Body of pancreas (tissue), 4 donors: ENCODE results near the gene JSRP1. TPM values are rescaled to one million over a fixed set of nuclear protein-coding genes. Genes with fewer than 3 reads are reported as not detected.

Experiments
- ATAC-seq: fragments of 150-250 bp; one replicate; pipeline ENCODE4 v1.9.1; 2016
- DNase-seq, 4 donors: peaks; one replicate each; pipeline ENCODE4 v3.0.0-alpha.2; 2019
- H3K27ac ChIP-seq, 4 donors: fragments of 200-600 bp; sonication (generic); 1 replicate in 3 of 4; 2 replicates in 1 of 4; pipeline versions ENCODE4 v1.5.1 to v1.6.1; 2016 to 2019; ENCODE audit warnings: mild to moderate bottlenecking in 1 of 4, mixed read lengths in 1 of 4, moderate library complexity in 1 of 4
- H3K27me3 ChIP-seq, 2 donors: fragments of 200-600 bp; sonication (generic); one replicate each; pipeline ENCODE4 v1.6.0; 2016; ENCODE audit warnings: mild to moderate bottlenecking in 1 of 2
- H3K36me3 ChIP-seq, 2 donors: fragments of 200-600 bp; sonication (generic); replicated peaks in 1 of 2; 2 replicates each; pipeline ENCODE4 v1.5.1; 2016; ENCODE audit warnings: low read depth in 2 of 2; ENCODE audit not compliant: insufficient read depth in 1 of 2
- H3K4me1 ChIP-seq: fragments of 200-600 bp; sonication (generic); one replicate; pipeline ENCODE4 v1.6.0; 2016
- H3K4me3 ChIP-seq, 2 donors: fragments of 200-600 bp; sonication (generic); 1 replicate in 1 of 2; 2 replicates in 1 of 2; pipeline ENCODE4 v1.5.1; 2016 to 2019
- H3K9me3 ChIP-seq, 3 donors: fragments of 200-600 bp; sonication (generic); 1 replicate in 2 of 3; 2 replicates in 1 of 3; pipeline ENCODE4 v1.5.1; 2016
- POLR2A ChIP-seq, 3 donors: fragments of 450-650 bp; IDR thresholded peaks; one replicate each; pipeline ENCODE4 v1.6.1; 2016; ENCODE audit warnings: antibody characterized with exemption in 3 of 3, mild to moderate bottlenecking in 2 of 3
- WGBS, 2 donors: methylation state at CpG; one replicate each; pipeline ENCODE4 v1.1.5; 2017; 5-methylcytosine and 5-hydroxymethylcytosine counted together
- intact Hi-C: fragments of 100-400 bp; cut with DNase I; formaldehyde crosslinking; loops from one replicate; pipeline ENCODE4 v1.15.1; 2023
- total RNA-seq, 2 donors: library from RNA; depleted of rRNA; stranded (reverse); fragments of >200 nt; gene quantifications; one replicate each; pipeline ENCODE4 v1.1.0, GENCODE V29; 2016
- TF ChIP-seq, protein P1 (sequence below), 7 experiments: fragments of 450-650 bp in 4 of 7; fragments of 200-600 bp in 3 of 7; sonication (generic) in 3 of 7; IDR thresholded peaks; one replicate each; pipeline ENCODE4 v1.5.1; 2016 to 2019; ENCODE audit warnings: antibody characterized with exemption in 7 of 7

The JSRP1 gene
- total RNA-seq, 2 donors from 2014 or later = not detected

DNA sequence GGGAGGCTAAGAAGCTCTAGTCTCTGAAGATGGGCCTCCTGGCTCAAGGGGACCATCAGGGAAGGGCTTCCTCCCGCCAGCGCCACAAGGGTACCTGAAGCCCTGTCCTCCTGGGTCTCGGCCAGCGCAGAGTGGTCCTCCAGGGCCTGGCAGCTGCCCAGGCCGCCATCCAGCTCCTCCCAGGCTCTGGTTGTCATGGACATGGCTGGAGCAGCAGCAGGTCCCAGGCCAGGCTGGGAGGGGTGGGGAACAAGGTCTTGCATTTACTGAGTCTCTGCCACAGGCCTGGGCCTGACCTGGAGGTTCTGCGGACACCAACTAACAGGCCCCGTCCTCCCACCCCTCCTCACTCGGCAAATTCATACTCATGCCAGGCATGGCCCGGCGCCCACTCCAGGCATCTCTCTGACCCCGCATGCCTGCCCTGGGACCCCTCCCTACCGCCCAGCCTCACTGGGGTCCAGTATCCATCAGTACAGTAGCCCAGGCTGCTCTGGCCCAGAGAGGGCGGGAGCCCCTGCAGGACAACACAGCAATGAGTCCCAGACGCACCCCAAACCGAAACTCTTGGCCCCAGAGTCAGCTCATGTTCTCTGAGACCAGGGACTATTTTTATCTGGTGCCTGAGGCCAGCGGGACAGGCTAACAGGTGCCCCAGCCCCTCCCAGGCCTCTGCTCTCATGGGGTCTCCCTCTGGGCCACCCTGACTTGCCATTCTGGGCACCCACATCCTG, 938 bp downstream of the JSRP1 start:
- DNase-seq (no peak), ATAC-seq (no peak)
- 88 to 90% methylated on average over 7 to 15 of the region's 16 CpGs for WGBS, 2 donors
- H3K4me1 ChIP-seq = peaks cover 34% of the 10 kb centered on the region
- intact Hi-C loops = no loop called here
- H3K27me3 ChIP-seq = peaks cover 0 to 20% of the 10 kb centered on the region in 2 donors
- TF ChIP-seq POLR2A (IDR thresholded peaks at IDR 0.05) = no peak
- TF ChIP-seq, protein P1, sequence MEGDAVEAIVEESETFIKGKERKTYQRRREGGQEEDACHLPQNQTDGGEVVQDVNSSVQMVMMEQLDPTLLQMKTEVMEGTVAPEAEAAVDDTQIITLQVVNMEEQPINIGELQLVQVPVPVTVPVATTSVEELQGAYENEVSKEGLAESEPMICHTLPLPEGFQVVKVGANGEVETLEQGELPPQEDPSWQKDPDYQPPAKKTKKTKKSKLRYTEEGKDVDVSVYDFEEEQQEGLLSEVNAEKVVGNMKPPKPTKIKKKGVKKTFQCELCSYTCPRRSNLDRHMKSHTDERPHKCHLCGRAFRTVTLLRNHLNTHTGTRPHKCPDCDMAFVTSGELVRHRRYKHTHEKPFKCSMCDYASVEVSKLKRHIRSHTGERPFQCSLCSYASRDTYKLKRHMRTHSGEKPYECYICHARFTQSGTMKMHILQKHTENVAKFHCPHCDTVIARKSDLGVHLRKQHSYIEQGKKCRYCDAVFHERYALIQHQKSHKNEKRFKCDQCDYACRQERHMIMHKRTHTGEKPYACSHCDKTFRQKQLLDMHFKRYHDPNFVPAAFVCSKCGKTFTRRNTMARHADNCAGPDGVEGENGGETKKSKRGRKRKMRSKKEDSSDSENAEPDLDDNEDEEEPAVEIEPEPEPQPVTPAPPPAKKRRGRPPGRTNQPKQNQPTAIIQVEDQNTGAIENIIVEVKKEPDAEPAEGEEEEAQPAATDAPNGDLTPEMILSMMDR (IDR thresholded peaks at IDR 0.05) = no peak
- no peak overlapping the region for H3K4me3 ChIP-seq
- H3K36me3 ChIP-seq = no peaks in the 10 kb centered on the region
- no peaks in the 10 kb centered on the region for H3K9me3 ChIP-seq
- H3K27ac ChIP-seq = no peak overlapping the region

DNA sequence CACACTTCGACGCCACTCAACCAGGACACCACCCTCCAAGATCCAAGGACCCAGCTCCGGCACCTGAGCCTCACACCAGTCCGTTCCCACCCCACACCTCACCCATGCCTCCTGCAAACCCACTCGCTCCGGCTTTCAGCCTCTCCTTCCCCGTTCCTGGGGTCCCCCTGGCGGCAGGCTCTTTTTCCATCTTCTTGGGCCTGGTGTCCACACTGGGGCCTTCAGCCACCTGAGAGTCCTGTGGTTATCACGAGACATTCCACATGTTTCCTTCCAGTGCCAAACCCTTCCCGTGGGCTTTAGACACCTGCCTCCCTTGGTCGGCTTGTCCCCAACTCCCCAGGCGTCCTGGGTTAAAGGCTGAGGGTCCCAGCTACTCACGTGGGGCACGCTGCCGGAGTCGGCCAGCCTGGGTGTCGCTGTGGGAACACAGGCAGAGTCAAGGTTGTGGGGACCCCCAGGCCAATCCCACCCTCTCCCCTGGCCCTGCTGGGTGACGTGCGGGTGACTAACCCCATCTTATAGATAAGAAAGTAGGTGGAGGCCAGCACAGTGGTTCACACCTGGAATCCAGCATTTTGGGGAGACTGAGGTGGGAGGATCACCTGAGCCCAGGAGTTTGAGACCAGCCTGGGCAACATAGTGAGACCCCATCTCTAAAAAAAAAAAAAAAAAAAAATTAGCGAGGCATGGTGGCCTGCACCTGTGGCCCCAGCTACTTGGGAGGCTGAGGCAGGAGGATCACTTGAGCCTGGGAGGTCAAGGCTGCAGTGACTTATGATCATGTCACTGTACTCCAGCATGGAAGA, 1.9 kb downstream of the JSRP1 start:
- H3K27me3 ChIP-seq = peaks cover 0 to 23% of the 10 kb centered on the region in 2 donors
- TF ChIP-seq POLR2A (IDR thresholded peaks at IDR 0.05) = no peak
- TF ChIP-seq, protein P1 (IDR thresholded peaks at IDR 0.05) = no peak
- H3K27ac ChIP-seq = no peak overlapping the region
- ATAC-seq (no peak), DNase-seq (no peak)
- 72 to 75% methylated on average over 16 to 20 of the region's 20 CpGs for WGBS, 2 donors
- H3K9me3 ChIP-seq = no peaks in the 10 kb centered on the region
- no peak overlapping the region for H3K4me3 ChIP-seq
- intact Hi-C loops = no loop called here
- H3K4me1 ChIP-seq = peaks cover 38% of the 10 kb centered on the region
- H3K36me3 ChIP-seq = no peaks in the 10 kb centered on the region

DNA sequence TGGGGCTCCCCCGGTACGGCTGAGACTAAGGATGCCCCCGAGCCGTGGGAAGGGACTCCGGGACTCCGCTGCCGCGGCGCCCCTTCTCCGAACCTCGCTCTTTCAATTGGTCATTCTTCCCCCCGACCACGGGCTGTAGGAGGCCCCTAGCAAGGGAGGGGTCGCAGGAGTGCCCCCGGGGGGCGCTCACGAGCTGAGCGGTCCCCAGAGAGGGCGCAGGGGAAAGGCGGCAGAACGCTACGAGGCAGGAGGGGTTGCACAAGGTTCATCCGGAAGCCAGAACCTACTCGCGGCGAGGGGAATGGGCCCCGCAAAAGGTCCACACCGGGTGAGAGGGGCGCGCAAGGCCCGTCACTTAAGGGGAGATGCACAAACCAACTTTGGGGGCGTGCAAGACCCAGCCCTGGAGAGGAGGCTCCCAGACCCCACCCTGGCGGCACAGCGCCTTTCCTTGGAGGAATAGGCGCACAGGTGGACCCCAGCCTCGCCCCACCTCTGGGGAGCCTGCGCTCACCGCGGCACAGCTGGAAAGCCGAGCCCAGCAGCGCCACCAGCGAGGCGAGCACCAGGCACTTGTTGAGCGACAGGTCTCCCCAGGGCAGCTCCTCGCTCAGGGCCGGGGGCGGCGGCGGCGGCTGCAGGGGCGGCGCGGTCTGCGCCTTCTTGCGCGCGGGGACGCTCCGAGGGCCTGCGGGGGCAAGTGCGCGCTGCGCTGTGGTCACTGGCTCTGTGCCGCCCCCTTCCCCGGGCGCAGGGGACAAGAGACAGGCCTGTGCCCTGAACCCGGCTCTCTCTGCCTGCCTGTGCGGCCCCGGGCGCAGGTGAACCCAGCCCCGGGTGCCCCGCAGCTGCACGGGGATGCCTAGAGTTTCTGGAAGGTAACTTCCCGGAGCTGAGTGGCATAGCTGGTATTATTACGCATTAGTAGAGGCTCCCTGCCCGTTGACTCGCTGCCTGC, 2.8 kb downstream of the JSRP1 start:
- WGBS, 2 donors = 13 to 52% methylated on average over 4 to 77 of the region's 77 CpGs
- H3K9me3 ChIP-seq = no peaks in the 10 kb centered on the region
- TF ChIP-seq, protein P1 (IDR thresholded peaks at IDR 0.05) = no peak
- TF ChIP-seq POLR2A (IDR thresholded peaks at IDR 0.05) = no peak
- intact Hi-C loops = no loop called here
- H3K4me1 ChIP-seq = peaks cover 38% of the 10 kb centered on the region
- H3K36me3 ChIP-seq = no peaks in the 10 kb centered on the region
- no peak for DNase-seq
- no peak overlapping the region for H3K27ac ChIP-seq
- no peak for ATAC-seq
- H3K4me3 ChIP-seq = no peak overlapping the region
- peaks cover 0 to 23% of the 10 kb centered on the region in 2 donors for H3K27me3 ChIP-seq

DNA sequence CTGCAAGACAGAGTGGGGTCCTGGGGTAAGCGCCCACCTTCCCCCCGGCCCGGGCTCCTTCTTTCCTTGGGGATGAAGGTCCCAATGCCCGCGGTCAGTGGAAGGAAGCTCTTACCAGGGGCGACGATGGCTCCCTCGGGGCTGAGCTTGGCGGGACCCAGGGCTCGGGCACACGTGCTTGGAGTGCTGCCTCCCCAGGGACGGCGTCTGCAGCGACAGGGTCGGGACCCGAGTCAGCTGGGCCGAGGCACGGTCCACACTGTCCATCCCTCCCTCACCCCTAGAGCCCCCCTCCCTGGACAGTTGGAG, 3.5 kb downstream of the JSRP1 start:
- no peaks in the 10 kb centered on the region for H3K36me3 ChIP-seq
- 12% methylated on average over 9 of the region's 18 CpGs; no CpG with 5 or more reads in 1 of the 2 donors for WGBS, 2 donors
- no peak for DNase-seq
- intact Hi-C loops = no loop called here
- H3K4me3 ChIP-seq = no peak overlapping the region
- ATAC-seq = no peak
- TF ChIP-seq, protein P1 (IDR thresholded peaks at IDR 0.05) = no peak
- TF ChIP-seq POLR2A (IDR thresholded peaks at IDR 0.05) = no peak
- H3K9me3 ChIP-seq = no peaks in the 10 kb centered on the region
- peaks cover 38% of the 10 kb centered on the region for H3K4me1 ChIP-seq
- H3K27me3 ChIP-seq = peaks cover 0 to 23% of the 10 kb centered on the region in 2 donors
- no peak overlapping the region for H3K27ac ChIP-seq
